Endodermal cell (in vitro differentiated cells): ENCODE data around the gene EMP1. TPM values are rescaled to one million over a fixed set of nuclear protein-coding genes. Genes with fewer than 3 reads are reported as not detected.

Experiments
- DNase-seq: peaks from one replicate; pipeline ENCODE4 v3.0.0-alpha.2; 2017
- H3K27ac ChIP-seq: 2 replicates; pipeline ENCODE4 v1.5.1; 2013; ENCODE audit warnings: mild to moderate bottlenecking, low read depth, low read length, moderate library complexity
- H3K27me3 ChIP-seq: 2 replicates; pipeline ENCODE4 v1.6.1; 2013; ENCODE audit warnings: mild to moderate bottlenecking, low read length, moderate library complexity; ENCODE audit not compliant: insufficient read depth, control insufficient read depth, poor library complexity, severe bottlenecking
- H3K36me3 ChIP-seq: 2 replicates; pipeline ENCODE4 v1.7.0; 2013; ENCODE audit warnings: mild to moderate bottlenecking, low read length, moderate library complexity; ENCODE audit not compliant: control insufficient read depth, insufficient read depth
- H3K4me1 ChIP-seq: one replicate; pipeline ENCODE4 v1.7.0; 2013; ENCODE audit warnings: low read length; ENCODE audit not compliant: control insufficient read depth, insufficient read depth
- H3K4me3 ChIP-seq: 2 replicates; pipeline ENCODE4 v1.5.1; 2013; ENCODE audit warnings: mild to moderate bottlenecking, low read length, moderate library complexity
- H3K9ac ChIP-seq: 2 replicates; pipeline ENCODE4 v1.6.1; 2013; ENCODE audit warnings: mild to moderate bottlenecking, low read length, moderate library complexity; ENCODE audit not compliant: poor library complexity, severe bottlenecking; ENCODE audit errors: extremely low read depth
- H3K9me3 ChIP-seq: 2 replicates; pipeline ENCODE4 v1.6.1; 2013; ENCODE audit warnings: mild to moderate bottlenecking, low read length, moderate library complexity; ENCODE audit not compliant: control insufficient read depth
- H3K27ac Mint-ChIP-seq: 2 replicates; pipeline ENCODE4 v1.8.0; 2020; ENCODE audit warnings: mixed read lengths
- H3K27me3 Mint-ChIP-seq: 2 replicates; pipeline ENCODE4 v1.8.0; 2021; ENCODE audit warnings: mild to moderate bottlenecking, mixed read lengths; ENCODE audit not compliant: insufficient read depth
- H3K36me3 Mint-ChIP-seq: 2 replicates; pipeline ENCODE4 v1.8.0; 2020; ENCODE audit warnings: low read depth, mixed read lengths
- H3K4me1 Mint-ChIP-seq: 2 replicates; pipeline ENCODE4 v1.8.0; 2020; ENCODE audit warnings: mixed read lengths
- H3K4me3 Mint-ChIP-seq: 2 replicates; pipeline ENCODE4 v1.8.0; 2020; ENCODE audit warnings: mild to moderate bottlenecking, moderate library complexity, mixed read lengths
- H3K9me3 Mint-ChIP-seq: 2 replicates; pipeline ENCODE4 v1.8.0; 2020; ENCODE audit warnings: mild to moderate bottlenecking, mixed read lengths
- CTCF ChIP-seq: fragments of 200-600 bp; sonication (generic); conservative IDR thresholded peaks from 2 replicates; pipeline ENCODE4 v1.5.0; 2021; ENCODE audit warnings: antibody characterized with exemption, mild to moderate bottlenecking
- WGBS, 2 experiments: methylation state at CpG; one replicate each; pipeline versions ENCODE4 v1.1.5 to v1.1.7; 2013; ENCODE audit warnings: missing lambda C conversion rate in 2 of 2, mixed read lengths in 1 of 2; ENCODE audit not compliant: insufficient coverage in 1 of 2, insufficient read length in 1 of 2; 5-methylcytosine and 5-hydroxymethylcytosine counted together
- total RNA-seq, 2 donors: library from RNA; stranded (reverse); fragmentation: NEBNext Ultra II Directional in 1 of 2; extraction: Animal tissue kit (Norgen Biotek cat#: 25700) in 1 of 2; gene quantifications; 2 replicates in 1 of 2; 3 replicates in 1 of 2; pipeline ENCODE4 v1.2.1, GENCODE V29; 2021

Gene EMP1
- total RNA-seq, 2 donors from 2014 or later, result 0.58 to 0.59 TPM

DNA sequence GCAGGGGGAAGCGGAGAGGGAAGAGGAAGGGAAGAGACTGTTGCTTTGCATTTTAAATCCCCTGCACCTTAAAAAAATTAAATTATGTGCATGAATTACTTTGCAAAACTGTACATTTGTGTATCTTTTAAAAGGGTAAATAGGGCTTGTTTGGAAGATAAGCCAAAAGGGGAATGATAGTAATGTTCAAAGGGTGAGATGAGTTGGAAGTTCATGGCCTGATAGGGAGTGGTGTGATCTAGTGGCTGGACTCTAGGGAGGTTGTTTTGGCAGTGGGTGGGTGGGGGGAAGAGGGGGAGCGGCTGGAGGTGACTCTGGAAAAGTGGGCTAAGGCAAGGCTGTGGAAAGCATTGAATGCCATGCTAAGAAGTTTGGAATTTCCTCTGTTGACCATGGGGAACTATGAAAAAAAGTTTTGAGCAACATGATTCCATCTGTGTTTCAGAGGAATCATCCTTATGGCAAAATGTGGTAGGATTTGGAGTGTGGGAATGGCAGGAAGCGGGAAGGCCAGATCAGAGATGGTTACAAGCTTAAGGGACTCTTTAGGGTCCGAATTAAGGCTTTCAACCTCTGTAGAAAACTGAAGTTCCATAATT, 25.5 kb upstream of the EMP1 start:
- H3K4me3 Mint-ChIP-seq, result no peak overlapping the region
- H3K4me1 ChIP-seq, result no peaks in the 10 kb centered on the region
- no peaks in the 10 kb centered on the region for H3K27me3 Mint-ChIP-seq
- no peak overlapping the region for H3K4me3 ChIP-seq
- H3K9ac ChIP-seq, result no peak overlapping the region
- H3K27ac ChIP-seq, result no peak overlapping the region
- peaks cover 6% of the 10 kb centered on the region for H3K9me3 ChIP-seq
- no peaks in the 10 kb centered on the region for H3K27me3 ChIP-seq
- peaks cover 5% of the 10 kb centered on the region for H3K9me3 Mint-ChIP-seq
- no peak for DNase-seq
- no peaks in the 10 kb centered on the region for H3K36me3 Mint-ChIP-seq
- H3K4me1 Mint-ChIP-seq, result peaks cover 13% of the 10 kb centered on the region
- no peak for TF ChIP-seq CTCF
- no peaks in the 10 kb centered on the region for H3K36me3 ChIP-seq
- 82 to 92% methylated on average over 2 to 4 of the region's 4 CpGs for WGBS, 2 experiments
- H3K27ac Mint-ChIP-seq, result no peak overlapping the region

DNA sequence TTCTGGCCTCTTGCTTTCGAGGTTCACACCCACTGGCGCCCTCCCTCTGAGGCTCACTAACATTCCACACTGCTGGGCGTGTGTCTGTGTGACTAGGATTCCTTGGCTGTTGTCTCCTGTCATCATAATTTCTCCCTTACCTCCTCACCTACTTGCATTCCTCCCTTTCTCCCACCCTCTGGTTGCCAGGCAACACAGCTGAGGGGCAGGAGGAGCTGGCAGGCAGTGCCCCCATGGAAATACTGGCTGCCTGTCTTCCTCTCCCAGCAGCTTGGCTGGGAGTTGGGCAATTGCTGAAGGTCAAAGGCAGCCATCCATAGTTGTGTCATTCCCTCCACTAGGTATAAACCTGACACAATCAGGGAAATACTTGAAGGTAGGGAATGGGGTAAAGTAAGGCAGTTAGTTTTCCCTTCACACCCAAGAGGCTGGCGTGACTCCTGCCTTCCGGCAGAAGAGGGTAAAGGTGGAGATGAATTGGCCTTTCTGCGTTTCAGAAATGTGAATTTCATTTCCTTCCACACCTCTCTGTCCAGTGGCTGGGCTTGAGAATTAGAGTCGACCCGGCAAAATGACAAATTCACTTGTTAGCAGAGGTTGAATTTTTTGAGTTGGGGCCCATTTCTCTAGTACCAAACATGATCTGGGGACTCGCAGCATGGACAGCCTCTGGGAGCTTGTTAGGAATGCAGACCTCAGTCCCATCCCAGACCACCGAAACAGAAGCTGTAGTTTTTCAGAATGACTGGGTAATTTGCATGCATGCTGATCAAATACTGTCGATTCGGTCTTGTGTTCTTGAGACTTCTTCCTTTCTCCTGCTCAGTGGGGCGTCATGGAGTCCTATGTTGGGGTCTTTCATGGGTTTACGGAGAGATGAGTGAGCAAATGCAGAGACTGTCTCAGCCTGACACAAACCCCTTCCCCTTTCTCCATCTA, 24.3 kb upstream of the EMP1 start:
- H3K36me3 Mint-ChIP-seq, result no peaks in the 10 kb centered on the region
- WGBS, 2 experiments, result 75 to 87% methylated on average over 4 to 14 of the region's 14 CpGs
- Histone ChIP-seq H3K9ac (no peak overlapping the region), H3K36me3 (no peaks in the 10 kb centered on the region), H3K27me3 (no peaks in the 10 kb centered on the region), H3K27ac (no peak overlapping the region), H3K4me3 (no peak overlapping the region), H3K9me3 (peaks cover 6% of the 10 kb centered on the region), H3K4me1 (no peaks in the 10 kb centered on the region)
- peaks cover 13% of the 10 kb centered on the region for H3K4me1 Mint-ChIP-seq
- peaks cover 5% of the 10 kb centered on the region for H3K9me3 Mint-ChIP-seq
- no peak overlapping the region for H3K4me3 Mint-ChIP-seq
- H3K27me3 Mint-ChIP-seq, result no peaks in the 10 kb centered on the region
- peak; percentile 7 for TF ChIP-seq CTCF
- peak; percentile 90 for DNase-seq
- H3K27ac Mint-ChIP-seq, result no peak overlapping the region

- H3K27me3 Mint-ChIP-seq, result no peaks in the 10 kb centered on the region
- 83% methylated on average over 12 of the region's 12 CpGs for WGBS, 2 experiments
These were observed 23.3 kb upstream of the EMP1 start for GRCh38 chr12:13173012-13173932.

More at GRCh38 chr12:13173012-13173932, 23.3 kb upstream of the EMP1 start:
- TF ChIP-seq CTCF, result no peak
- H3K4me3 ChIP-seq, result no peak overlapping the region
- no peaks in the 10 kb centered on the region for H3K27me3 ChIP-seq
- H3K27ac ChIP-seq, result peak overlapping the region; percentile 0
- H3K36me3 ChIP-seq, result no peaks in the 10 kb centered on the region
- Mint-ChIP-seq H3K4me1 (peaks cover 13% of the 10 kb centered on the region), H3K9me3 (no peaks in the 10 kb centered on the region), H3K36me3 (no peaks in the 10 kb centered on the region), H3K27ac (no peak overlapping the region), H3K4me3 (no peak overlapping the region)
- no peaks in the 10 kb centered on the region for H3K9me3 ChIP-seq
- no peaks in the 10 kb centered on the region for H3K4me1 ChIP-seq
- H3K9ac ChIP-seq, result no peak overlapping the region
- peak; percentile 76 for DNase-seq
